Measurements from ENCODE around the gene FAM13A.

DNA sequence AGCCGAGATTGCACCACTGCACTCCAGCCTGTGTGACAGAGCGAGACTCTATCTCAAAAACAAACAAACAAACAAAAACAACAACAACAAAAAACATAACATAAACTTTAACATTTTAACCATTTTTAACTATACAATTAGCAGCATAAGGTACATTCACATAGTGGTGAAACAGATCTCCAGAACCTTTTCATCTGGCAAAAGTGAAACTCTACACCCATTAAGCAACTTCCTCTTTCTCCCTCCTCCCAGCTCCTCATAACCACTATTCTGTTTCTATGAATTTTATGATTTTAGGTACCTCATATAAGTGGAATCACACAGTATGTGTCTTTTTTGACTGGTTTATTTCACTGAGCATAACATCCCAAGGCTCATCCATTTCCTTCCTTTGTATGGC lies 103.6 kb downstream of the FAM13A start:
- TF ChIP-seq EZH2phosphoT487 (IDR thresholded peaks at IDR 0.05; ENCODE audit: borderline replicate concordance, low read length): no peak
- TF ChIP-seq, protein P1, sequence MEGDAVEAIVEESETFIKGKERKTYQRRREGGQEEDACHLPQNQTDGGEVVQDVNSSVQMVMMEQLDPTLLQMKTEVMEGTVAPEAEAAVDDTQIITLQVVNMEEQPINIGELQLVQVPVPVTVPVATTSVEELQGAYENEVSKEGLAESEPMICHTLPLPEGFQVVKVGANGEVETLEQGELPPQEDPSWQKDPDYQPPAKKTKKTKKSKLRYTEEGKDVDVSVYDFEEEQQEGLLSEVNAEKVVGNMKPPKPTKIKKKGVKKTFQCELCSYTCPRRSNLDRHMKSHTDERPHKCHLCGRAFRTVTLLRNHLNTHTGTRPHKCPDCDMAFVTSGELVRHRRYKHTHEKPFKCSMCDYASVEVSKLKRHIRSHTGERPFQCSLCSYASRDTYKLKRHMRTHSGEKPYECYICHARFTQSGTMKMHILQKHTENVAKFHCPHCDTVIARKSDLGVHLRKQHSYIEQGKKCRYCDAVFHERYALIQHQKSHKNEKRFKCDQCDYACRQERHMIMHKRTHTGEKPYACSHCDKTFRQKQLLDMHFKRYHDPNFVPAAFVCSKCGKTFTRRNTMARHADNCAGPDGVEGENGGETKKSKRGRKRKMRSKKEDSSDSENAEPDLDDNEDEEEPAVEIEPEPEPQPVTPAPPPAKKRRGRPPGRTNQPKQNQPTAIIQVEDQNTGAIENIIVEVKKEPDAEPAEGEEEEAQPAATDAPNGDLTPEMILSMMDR (IDR thresholded peaks at IDR 0.05; ENCODE audit: low read depth, low read length, poor library complexity, severe bottlenecking): no peak

Data from DOHH2 (cell line).